ENCODE data around the gene TCOF1. TPM values are rescaled to one million over a fixed set of nuclear protein-coding genes. Genes with fewer than 3 reads are reported as not detected.

TCOF1 gene
- total and polyA plus RNA-seq, 9 donors: 16.7 to 38.3 (median 27.8) TPM

DNA sequence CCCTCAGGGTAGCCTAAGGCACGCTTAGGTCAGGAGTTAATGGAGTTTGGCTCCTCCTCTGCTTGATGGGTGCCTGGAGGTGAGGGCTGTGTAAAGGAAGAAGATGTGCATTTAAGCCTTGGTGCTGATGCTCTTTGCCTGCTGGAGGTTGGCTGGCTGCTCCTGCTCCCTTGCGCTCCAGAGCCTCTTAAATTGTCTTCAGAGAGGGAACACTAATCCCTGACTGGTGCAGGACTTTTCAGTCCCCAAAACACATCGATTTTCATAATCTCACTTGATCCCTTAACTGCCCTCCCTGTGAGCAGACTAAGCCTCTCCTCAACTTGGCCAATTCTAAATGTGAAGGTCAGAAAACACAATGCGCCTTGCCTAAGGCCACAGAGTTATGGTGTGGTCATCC, 16.2 kb upstream of the TCOF1 start:
- H3K36me3 ChIP-seq: no peaks in the 10 kb centered on the region
- 81 to 89% (median 87%) methylated on average over 4 of the region's 4 CpGs for WGBS, 3 donors
- DNase-seq: no peak
- TF ChIP-seq POLR2A (IDR thresholded peaks at IDR 0.05): no peak
- TF ChIP-seq EP300 (IDR thresholded peaks at IDR 0.05): no peak
- TF ChIP-seq, protein P1, sequence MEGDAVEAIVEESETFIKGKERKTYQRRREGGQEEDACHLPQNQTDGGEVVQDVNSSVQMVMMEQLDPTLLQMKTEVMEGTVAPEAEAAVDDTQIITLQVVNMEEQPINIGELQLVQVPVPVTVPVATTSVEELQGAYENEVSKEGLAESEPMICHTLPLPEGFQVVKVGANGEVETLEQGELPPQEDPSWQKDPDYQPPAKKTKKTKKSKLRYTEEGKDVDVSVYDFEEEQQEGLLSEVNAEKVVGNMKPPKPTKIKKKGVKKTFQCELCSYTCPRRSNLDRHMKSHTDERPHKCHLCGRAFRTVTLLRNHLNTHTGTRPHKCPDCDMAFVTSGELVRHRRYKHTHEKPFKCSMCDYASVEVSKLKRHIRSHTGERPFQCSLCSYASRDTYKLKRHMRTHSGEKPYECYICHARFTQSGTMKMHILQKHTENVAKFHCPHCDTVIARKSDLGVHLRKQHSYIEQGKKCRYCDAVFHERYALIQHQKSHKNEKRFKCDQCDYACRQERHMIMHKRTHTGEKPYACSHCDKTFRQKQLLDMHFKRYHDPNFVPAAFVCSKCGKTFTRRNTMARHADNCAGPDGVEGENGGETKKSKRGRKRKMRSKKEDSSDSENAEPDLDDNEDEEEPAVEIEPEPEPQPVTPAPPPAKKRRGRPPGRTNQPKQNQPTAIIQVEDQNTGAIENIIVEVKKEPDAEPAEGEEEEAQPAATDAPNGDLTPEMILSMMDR (IDR thresholded peaks at IDR 0.05): no peak
- H3K27ac ChIP-seq: no peak overlapping the region
- no peaks in the 10 kb centered on the region for H3K4me1 ChIP-seq (ENCODE audit: insufficient read depth)
- no peaks in the 10 kb centered on the region for H3K9me3 ChIP-seq
- intact Hi-C loops (cut with DNase I): loop anchor here in 1 of 4 donors (10.0 kb wide), 1 partner anchor 117 kb away; no protein-coding TSS in a partner anchor
- H3K4me3 ChIP-seq: no peak overlapping the region
- H3K27me3 ChIP-seq: no peaks in the 10 kb centered on the region

GRCh38 chr5:150341989-150342388, 15.5 kb upstream of the TCOF1 start:
- 93 to 97% (median 96%) methylated on average over 1 of the region's 1 CpG for WGBS, 3 donors
- DNase-seq: no peak
- Histone ChIP-seq H3K27me3 (no peaks in the 10 kb centered on the region), H3K36me3 (no peaks in the 10 kb centered on the region), H3K9me3 (no peaks in the 10 kb centered on the region), H3K27ac (no peak overlapping the region), H3K4me1 (ENCODE audit: insufficient read depth) (no peaks in the 10 kb centered on the region), H3K4me3 (no peak overlapping the region)
- intact Hi-C loops (cut with DNase I): loop anchor here in 1 of 4 donors (10.0 kb wide), 1 partner anchor 117 kb away; no protein-coding TSS in a partner anchor
- TF ChIP-seq EP300 (IDR thresholded peaks at IDR 0.05) (no peak), POLR2A (IDR thresholded peaks at IDR 0.05) (no peak)
- TF ChIP-seq, protein P1 (IDR thresholded peaks at IDR 0.05): no peak

DNA sequence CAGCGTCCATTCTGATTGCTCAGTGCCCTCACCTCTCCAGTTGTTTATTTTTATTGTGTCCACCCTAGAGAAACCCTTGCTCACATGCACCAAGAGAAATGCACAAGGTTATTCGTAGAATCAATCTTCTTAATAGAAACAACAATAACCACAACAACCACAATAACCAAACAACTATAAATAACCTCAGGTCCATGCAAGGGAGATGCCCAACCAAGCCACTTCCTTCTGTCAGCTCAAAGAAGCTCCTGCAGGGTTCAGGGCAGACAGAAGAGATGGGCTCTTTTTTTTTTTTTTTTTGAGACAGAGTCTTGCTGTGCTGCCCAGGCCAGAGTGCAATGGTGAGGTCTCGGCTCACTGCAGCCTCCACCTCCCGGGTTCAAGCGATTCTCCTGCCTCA, 14.9 kb upstream of the TCOF1 start:
- Histone ChIP-seq H3K4me3 (no peak overlapping the region), H3K27me3 (no peaks in the 10 kb centered on the region), H3K36me3 (no peaks in the 10 kb centered on the region), H3K27ac (no peak overlapping the region), H3K9me3 (no peaks in the 10 kb centered on the region), H3K4me1 (ENCODE audit: insufficient read depth) (no peaks in the 10 kb centered on the region)
- 82 to 93% (median 89%) methylated on average over 5 of the region's 5 CpGs for WGBS, 3 donors
- TF ChIP-seq, protein P1 (IDR thresholded peaks at IDR 0.05): no peak
- TF ChIP-seq EP300 (IDR thresholded peaks at IDR 0.05): no peak
- TF ChIP-seq POLR2A (IDR thresholded peaks at IDR 0.05): no peak
- intact Hi-C loops (cut with DNase I): loop anchor here in 1 of 4 donors (10.0 kb wide), 1 partner anchor 118 kb away; no protein-coding TSS in a partner anchor
- DNase-seq: no peak

DNA sequence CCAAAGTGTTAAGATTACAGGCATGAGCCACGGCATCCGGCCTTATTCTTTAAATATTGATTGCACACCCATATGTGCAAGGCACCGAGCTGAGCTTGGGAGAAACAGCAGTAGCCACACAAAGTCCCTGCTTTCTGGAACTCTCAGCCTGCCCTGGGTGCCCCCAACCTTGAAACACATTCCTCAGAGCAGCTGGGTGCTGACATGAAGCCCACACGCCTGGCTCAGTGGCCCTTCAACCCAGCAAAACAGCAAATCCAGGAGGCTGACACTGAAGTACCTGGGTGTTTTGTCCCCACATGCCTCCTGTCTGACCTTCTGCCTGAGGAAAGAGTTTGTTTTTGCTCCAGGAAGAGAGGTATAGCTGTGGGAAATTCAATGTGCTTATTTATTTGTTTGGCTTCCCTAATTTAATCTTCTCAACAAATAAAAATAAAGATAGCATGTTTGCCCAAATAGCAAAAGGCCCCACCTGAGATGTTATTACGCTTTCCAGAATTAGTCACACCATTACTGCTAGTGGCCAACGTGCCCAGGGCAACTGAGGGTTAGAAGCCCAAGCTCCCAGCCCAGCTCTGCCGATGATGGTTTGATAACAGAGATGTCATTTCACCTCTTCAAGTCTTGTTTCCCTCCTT, 13.4 kb upstream of the TCOF1 start:
- intact Hi-C loops (cut with DNase I): loop anchor here in 1 of 4 donors (10.0 kb wide), 1 partner anchor 119 kb away; no protein-coding TSS in a partner anchor
- Histone ChIP-seq H3K4me3 (no peak overlapping the region), H3K4me1 (ENCODE audit: insufficient read depth) (no peaks in the 10 kb centered on the region), H3K27ac (no peak overlapping the region), H3K9me3 (no peaks in the 10 kb centered on the region), H3K36me3 (no peaks in the 10 kb centered on the region), H3K27me3 (no peaks in the 10 kb centered on the region)
- TF ChIP-seq, protein P1 (IDR thresholded peaks at IDR 0.05): no peak
- TF ChIP-seq EP300 (IDR thresholded peaks at IDR 0.05) (no peak), POLR2A (IDR thresholded peaks at IDR 0.05) (no peak)
- no peak for DNase-seq
- 48 to 69% (median 58%) methylated on average over 7 of the region's 7 CpGs for WGBS, 3 donors
